HEK293 (cell line): Measurements from ENCODE around the gene GPHN.

ENCODE experiments used
- GFI1B ChIP-seq: fragments of 450-650 bp; formaldehyde crosslinking; IDR thresholded peaks from 2 replicates; pipeline ENCODE4 v1.5.1; 2016; ENCODE audit warnings: missing biosample characterization, missing genetic modification characterization
- KLF10 ChIP-seq: fragments of 450-650 bp; IDR thresholded peaks from 2 replicates; pipeline ENCODE4 v1.5.1; 2018; ENCODE audit warnings: missing biosample characterization, mild to moderate bottlenecking, missing genetic modification characterization
- KLF8 ChIP-seq: fragments of 450-650 bp; formaldehyde crosslinking; IDR thresholded peaks from 2 replicates; pipeline ENCODE4 v1.5.1; 2016; ENCODE audit warnings: missing biosample characterization, missing genetic modification characterization
- MZF1 ChIP-seq: fragments of 450-650 bp; formaldehyde crosslinking; IDR thresholded peaks from 2 replicates; pipeline ENCODE4 v1.5.1; 2017; ENCODE audit warnings: missing biosample characterization, missing genetic modification characterization, borderline replicate concordance
- YY1 ChIP-seq: fragments of 450-650 bp; formaldehyde crosslinking; IDR thresholded peaks from 2 replicates; pipeline ENCODE4 v1.5.1; 2018; ENCODE audit warnings: missing biosample characterization, missing genetic modification characterization
- ZNF133 ChIP-seq: fragments of 450-650 bp; formaldehyde crosslinking; IDR thresholded peaks from 2 replicates; pipeline ENCODE4 v1.5.1; 2016; ENCODE audit warnings: missing biosample characterization, missing genetic modification characterization
- ZNF146 ChIP-seq: fragments of 450-650 bp; formaldehyde crosslinking; IDR thresholded peaks from 2 replicates; pipeline ENCODE4 v1.5.1; 2016; ENCODE audit warnings: missing biosample characterization, missing genetic modification characterization
- ZNF155 ChIP-seq: fragments of 450-650 bp; formaldehyde crosslinking; IDR thresholded peaks from 2 replicates; pipeline ENCODE4 v1.5.1; 2016; ENCODE audit warnings: missing biosample characterization, missing genetic modification characterization
- ZNF76 ChIP-seq: fragments of 450-650 bp; formaldehyde crosslinking; IDR thresholded peaks from 2 replicates; pipeline ENCODE4; 2016; ENCODE audit warnings: low read depth, missing biosample characterization, missing genetic modification characterization, borderline replicate concordance

DNA sequence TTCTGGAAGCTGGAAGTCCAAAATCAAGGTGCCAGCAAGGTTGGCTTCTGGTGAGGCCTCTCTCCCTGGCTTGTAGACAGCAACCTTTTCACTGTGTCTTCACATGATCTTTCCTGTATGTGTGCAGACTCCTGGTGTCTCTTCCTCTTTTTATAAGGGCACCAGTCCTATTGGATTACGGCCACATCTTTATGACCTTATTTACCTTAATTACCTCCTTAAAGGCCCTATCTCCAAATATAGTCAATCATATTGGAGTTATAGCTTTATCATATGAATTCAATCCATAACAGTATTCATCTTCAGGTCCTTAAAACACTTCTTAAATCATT lies 660.1 kb downstream of the GPHN start:
- TF ChIP-seq KLF10: no peak
- TF ChIP-seq GFI1B (tag by site-specific recombination): no peak
- no peak for TF ChIP-seq ZNF155 (tag by site-specific recombination)
- no peak for TF ChIP-seq ZNF76 (tag by site-specific recombination)
- TF ChIP-seq ZNF146: no peak
- no peak for TF ChIP-seq KLF8 (tag by site-specific recombination)
- TF ChIP-seq MZF1 (tag by site-specific recombination): no peak
- no peak for TF ChIP-seq ZNF133 (tag by site-specific recombination)
- TF ChIP-seq YY1 (tag by site-specific recombination): no peak
